Ramos (cell line): ENCODE measurements around the gene TSEN2.
"Not testable (repeated sequence)": the region's sequence is repeated elsewhere in the genome, so short reads cannot be mapped to it uniquely, and the experiment has no call there.

ENCODE experiments used
- in situ Hi-C: fragments of 300-500 bp; cut with MboI; formaldehyde crosslinking; loops from one replicate; pipeline ENCODE4 v1.14.3; 2022; ENCODE audit warnings: low sequenced_read_pairs; ENCODE audit not compliant: unreplicated experiment

The TSEN2 gene

DNA sequence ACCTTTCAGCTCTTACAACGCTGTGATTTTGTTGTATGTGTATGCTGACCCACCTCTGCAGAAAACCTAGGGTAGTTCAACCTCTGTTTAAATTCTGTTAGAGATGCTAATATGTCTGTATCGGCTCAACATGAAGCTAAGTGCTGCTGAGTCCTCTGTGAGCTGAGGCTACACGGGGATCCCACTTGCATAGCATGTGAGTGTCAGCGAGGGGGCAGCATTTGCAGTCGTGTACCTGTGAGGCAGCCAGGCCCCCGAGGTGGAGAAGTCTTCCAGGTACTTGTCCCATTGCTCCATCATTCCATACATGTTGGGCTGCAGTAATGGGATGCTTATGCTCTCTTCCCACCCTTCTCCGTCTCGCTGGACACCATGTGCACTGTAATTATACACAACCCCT, 57.3 kb downstream of the TSEN2 start:
- in situ Hi-C loops = no loop called here

DNA sequence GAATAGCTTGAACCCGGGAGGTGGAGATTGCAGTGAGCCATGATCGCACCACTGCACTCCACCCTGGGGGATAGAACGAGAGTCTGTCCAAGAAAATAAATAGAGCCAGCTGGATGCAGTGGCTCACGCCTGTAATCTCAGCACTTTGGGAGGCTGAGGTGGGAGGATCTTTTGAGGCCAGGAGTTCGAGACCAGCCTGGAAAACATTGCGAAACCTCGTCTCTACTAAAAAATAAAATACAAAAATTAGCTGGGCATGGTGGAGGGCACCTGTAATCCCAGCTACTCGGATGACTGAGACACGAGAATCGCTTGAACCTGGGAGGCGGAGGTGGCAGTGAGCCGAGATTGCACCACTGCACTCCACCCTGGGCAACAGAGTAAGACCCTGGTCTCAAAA, 59.2 kb downstream of the TSEN2 start:
- in situ Hi-C loops = not testable (repeated sequence)

DNA sequence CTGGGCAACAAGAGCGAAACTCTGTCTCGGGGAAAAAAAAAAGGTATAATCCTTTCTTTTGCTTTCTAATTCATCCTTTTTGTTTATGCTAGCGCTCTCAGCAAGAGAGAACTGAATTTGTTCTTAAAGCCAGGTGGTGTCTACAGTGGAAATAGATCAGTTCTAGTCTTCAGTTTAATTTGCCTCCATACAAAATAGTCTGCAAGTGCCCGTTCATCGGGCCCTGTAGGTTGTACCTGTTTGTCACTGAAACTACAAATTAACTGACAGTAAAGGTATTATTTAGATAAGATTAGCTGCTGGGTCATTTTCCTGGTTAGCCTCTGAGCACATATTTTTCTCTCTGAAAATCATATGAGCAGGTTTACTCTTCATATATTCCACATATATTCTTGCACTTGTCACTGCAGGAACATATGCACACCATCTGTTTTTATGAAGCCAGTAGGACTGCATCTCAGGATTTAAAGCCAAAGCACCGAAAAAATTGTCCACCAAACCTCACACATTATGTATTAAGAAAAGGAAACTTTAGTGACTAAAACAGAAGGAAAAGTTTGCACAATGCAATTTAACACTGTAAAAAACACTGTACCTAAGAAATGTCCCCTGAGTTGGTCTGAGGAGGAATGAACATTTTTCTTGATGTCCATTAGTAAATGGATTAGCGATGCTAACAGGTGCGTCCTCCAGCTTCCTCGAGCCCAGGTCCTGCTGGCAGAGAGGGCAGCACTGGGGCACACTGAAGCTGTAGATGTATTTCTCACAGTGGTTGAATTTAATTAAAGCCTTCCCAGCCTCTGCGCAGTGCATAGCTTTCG, 60.6 kb downstream of the TSEN2 start:
- in situ Hi-C loops = no loop called here

DNA sequence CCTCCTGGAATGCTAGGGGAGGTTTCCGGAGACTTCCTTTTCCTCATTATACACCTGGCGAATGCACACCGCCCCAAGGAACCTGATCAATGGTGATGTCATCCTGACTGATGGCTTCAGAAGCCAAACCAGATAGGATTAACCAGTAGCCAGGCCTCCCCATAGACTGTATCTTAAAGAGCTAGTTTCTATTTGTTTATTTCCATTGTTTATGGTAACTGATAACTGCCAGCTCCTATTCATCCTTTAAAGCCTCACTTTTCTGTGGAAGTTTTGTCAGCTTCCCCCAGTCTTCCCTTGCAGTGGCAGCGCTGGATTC, 61.2 kb downstream of the TSEN2 start, which contains the start of gene MKRN2OS:
TSS of gene MKRN2OS (minus strand) at position 27 of the 319 bp plus-strand sequence. CDS start 35 bp downstream, outside the sequence.
- in situ Hi-C loops = no loop called here

DNA sequence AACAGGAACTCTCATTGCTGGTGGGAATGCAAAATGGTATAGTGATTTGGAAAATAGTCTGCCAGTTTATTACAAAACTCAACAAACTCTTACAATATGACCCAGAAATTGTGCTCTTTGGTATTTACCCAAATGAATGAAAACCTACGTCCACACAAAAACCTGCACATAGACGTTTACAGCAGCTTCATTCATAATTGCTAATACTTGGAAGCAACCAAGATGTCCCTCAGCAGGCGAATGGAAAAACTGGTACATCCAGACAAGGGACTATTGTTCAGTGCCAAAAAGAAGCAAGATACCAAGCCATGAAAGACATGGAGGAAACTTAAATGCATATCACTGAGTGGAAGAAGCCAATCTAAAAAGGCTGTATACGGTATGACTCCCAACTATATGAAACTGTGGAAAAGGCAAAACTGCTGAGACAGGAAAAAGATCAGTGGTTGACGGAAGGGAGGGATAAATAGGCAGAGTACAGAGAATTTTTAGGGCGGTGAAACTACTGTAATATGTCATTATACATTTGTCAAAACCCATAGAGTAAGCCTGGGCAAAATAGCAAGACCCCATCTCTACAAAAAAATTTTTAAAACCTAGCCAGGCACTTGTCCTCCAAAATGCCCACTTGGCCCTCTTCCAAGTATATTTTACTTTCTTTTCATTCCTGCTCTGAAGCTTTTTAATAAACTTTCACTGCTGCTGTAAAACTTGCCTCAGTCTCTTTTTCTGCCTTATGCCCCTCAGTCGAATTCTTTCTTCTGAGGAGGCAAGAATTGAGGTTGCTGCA, 65.9 kb downstream of the TSEN2 start:
- in situ Hi-C loops = no loop called here

DNA sequence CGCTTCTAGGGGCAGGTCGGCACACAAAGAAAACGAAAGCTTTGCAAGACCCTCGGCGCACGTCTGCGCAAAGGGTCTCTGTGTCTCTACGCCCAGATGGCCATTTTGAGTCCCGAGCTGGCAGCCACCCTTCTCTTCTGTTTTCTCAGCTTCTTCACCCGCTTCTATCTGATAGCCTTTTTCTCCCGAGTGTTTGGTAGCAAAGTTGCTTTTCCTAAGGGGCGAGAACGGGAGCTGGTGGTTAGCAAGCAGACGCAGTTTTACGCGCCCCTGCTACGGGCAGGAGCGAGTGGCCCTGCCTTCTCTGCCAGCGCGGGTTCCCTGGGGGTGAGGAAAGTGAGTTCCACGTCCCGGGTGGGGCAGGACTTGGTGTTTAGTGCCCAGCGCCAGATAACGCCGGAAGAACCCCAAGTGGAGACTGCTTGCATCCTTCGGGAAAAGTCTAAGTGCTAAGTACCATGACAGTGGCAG, 69.7 kb downstream of the TSEN2 start:
- in situ Hi-C loops = no loop called here

DNA sequence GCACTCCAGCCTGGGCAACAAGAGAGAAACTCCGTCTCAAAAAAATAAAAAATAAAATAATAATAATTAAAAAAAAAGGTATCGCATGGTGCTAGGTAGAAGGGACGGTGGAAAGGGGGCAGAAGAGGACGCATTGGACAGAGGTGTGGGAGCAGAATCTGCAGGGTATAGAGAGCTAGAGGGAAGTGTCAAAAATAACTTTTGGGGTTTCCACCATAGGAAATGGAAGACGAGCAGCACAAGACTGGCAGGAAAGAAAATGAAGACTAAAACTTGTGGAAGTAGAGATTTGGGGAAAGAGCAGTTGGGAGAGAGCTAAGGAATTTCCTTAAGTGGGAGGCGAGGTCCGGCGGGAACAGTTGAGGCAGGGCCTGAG, 72.0 kb downstream of the TSEN2 start:
- in situ Hi-C loops = no loop called here

DNA sequence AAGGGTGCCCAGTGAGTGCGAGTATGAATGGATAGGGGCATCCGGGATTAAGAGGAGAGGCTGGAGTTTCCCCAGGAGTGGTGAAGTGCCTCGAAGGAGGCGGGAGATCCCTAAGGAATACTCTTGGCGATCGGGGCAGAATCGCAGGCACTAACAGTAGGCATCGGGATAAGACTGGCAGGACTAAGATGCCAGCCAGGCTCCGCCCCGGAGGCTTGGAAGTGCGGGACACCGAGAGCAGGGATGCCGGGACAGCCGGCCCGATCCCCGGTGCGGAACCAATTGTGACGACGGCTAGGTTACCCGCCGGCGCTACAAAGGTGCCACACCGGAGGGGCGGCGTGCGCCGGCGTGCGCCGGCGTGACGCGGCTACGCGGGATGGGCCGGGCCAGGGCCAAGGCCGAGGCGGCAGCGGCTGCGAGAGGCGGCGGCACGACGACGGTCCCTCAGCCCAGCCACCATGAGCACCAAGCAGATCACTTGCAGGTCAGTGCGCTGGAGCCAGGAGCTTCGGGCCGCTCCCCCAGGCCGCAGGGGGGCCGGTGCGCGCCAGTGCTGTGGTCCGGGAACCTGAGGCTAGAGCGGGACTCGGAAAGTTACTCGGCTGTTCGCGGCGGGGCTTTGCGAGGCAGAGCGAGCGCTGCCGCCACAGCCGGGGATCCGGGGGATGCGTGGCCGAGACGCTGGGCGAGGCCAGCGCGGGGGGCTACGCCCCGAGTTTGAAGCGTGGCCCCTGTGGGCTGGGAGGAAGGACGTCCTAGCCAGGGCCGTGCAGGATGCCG, 72.6 kb downstream of the TSEN2 start, which contains the start of gene MKRN2:
TSS of gene MKRN2 (plus strand) at position 398 of the 783 bp plus-strand sequence. CDS start at position 462, 64 bp downstream.
- in situ Hi-C loops = no loop called here

DNA sequence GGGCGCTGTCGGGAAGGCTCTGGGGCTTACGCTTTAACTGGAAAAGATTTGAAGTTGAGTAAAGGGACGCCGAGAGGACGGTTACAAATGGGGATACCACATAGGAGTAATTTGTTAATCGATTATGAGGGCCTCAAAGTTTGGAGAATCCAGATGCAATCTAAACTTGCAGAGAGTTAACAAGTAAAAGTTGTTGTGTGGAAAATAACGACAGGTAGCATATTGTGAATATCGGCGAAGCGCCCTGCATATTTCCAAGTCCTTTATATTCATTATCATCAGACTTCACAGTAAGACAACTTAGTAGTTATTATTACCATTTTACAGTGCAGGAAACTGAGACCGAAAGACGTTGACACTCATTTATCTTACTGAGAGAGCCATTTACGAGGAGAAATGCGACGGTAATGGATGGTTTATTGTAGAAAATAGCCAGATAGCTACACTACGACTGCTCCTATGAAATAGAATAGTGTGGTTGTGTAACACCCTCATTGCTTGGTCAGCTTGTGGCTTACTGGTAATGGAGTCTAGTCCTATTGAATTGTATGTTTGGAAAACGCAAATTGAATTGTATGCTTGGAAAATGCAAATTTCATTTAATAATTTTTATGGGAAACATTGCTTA, 73.3 kb downstream of the TSEN2 start:
- in situ Hi-C loops = no loop called here

DNA sequence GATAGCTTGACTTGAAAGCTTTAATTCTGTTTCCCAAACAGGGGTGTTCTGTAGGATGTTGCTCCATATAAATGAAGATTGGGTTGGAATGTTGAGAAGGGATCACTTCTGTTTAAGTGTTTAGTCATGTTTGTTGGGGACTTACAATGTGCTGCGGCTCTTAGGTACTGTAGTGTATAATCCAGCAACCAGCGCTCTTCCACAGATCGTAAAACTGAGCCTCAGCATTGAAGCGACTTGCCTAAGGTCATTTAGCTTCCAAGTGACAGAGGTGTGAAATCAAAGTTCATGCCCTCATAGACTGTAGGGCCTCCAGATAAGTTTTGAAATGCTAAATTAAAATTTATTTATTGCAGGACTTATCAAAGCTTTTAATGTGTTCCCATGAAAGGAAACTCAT, 74.4 kb downstream of the TSEN2 start:
- in situ Hi-C loops = no loop called here

DNA sequence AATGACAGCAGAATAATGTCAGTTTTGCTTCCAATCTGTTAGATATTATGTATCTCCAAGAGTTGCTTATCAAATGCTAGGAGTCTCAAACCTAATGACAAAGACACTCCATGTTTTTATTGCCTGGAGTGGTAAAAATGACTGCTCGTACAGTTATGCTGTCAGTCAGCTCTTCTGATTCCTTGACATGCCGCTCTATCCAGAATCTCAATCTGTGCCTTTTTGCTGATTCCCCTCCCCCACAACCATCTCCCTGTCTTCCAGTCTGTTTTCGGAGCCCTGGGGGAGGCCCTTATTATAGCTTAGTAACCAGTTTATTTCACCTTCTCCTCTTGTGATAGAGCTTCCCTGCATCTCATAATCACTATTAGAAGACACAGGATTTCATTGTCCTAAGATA, 75.2 kb downstream of the TSEN2 start:
- in situ Hi-C loops = no loop called here

DNA sequence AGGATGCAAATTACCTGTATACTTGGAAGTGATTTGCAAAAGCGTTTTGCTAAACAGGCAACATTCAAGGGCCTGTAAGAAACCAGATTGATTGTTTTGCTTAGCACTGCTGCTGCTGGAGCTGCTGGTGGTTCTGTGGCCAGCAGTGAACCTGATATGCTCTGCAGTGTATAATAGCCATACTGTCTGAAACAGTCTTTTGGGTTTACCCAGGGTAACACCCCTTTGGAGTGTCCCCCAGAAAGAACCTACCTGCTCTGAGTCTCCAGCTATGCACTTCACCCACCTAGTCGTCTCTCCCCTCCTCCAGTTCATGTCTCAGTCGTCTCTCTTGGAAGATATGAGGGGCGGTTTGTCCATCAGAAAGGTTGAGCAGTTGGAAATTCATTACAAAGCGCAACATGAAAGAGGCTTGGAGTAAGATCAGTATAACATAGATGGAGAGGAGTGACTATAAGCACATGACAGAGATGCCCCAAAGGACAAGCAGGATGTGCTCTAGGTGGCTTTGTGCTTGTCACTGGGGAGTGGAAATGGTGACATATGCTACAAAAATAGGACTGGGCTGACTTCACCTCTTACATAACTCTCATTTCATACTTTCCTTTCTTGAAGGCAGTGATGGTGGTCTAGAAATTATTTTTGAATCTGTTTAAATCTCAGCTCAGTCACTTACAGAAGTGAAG, 76.4 kb downstream of the TSEN2 start:
- in situ Hi-C loops = no loop called here

DNA sequence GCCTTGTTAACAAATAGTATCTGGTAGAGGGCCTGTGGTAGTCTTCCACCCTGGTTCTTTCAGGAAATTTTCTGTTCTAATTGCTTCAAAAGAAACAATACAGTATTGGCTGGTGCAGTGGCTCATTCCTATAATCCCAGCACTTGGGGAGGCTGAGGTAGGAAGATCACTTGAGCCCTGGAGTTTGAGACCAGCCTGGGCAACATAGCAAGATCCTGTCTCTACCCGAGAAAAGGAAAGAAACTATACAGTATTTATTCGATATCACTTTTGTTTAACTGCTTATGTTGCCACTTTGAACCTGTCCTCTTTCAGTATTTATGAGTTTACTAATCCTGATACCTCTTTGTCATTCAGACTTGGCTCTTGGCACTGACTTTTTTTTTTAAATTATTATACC, 77.1 kb downstream of the TSEN2 start:
- in situ Hi-C loops = no loop called here

DNA sequence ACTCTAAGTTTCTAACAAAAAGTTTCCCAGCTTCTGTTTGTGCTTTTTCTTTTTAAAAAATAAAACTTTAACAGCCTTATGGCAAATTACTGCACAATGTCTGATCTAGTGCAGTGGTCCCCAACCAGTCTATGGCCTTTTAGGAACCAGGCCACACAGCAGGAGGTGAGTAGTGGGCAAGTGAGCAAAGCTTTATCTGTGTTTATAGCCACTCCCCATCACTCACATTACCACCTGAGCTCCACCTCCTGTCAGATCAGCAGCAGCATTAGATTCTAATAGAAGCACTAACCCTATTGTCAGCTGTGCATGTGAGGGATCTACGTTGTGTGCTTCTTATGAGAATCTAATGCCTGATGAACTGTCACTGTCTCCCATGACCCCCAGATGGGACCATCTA, 78.2 kb downstream of the TSEN2 start:
- in situ Hi-C loops = no loop called here

DNA sequence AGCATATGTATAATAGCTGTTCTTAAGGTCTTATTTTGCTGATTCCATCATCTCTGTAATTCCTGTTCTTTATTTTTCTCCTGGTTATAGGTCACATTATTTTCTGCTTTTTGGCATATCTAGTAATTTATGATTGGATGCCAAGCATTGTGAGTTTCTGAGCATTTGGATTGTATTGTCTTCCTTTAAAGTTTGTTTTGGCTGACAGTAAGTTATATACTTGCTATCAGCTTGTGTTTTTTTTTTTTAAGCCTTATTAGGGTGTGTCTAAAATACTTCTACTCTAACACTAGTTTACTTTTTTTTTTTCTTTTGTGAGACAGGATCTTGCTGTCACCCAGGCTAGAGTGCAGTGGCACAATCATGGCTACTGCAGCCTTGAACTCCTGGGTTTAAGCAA, 82.7 kb downstream of the TSEN2 start:
- in situ Hi-C loops = no loop called here

DNA sequence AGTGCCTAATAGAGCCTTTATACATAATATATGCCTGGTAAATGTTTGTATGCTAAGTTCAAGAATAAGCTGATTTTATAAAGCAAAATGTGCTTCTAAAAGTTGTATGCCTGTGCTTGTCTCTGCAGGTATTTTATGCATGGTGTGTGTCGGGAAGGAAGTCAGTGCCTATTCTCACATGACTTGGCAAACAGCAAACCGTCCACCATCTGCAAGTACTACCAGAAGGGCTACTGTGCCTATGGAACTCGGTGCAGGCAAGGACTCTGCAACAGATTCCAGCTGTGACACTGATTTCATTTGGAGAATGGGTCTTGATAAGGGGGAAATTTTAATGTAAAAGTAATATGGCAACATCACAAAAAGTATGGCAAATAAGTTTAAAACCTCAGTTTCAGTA, 84.5 kb downstream of the TSEN2 start:
- in situ Hi-C loops = no loop called here

DNA sequence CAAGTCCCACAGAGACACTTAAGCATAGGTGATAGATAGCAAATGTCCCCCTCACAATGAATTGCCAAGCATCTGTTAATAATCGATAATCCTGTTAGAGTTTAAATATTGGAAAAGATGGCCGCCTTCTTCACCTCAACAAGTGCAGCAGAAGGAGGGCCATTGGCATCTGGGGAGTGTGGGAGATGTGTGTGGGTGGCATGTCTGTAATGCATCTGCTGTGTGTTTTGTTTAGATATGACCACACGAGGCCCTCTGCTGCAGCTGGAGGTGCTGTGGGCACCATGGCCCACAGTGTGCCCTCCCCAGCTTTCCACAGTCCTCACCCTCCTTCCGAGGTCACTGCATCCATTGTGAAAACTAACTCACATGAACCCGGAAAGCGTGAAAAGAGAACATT, 85.6 kb downstream of the TSEN2 start:
- in situ Hi-C loops = no loop called here

DNA sequence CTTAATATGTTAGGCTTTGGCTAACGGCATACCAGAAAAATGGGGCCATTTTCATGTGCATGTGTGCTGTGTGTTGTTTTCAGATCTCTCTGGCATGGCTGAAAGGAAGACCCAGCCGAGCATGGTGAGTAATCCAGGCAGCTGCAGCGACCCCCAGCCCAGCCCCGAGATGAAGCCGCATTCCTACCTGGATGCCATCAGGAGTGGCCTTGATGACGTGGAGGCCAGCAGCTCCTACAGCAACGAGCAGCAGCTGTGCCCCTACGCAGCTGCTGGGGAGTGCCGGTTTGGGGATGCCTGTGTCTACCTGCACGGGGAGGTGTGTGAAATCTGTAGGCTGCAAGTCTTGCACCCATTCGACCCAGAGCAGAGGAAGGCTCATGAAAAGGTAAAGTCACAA, 87.7 kb downstream of the TSEN2 start:
- in situ Hi-C loops = no loop called here

DNA sequence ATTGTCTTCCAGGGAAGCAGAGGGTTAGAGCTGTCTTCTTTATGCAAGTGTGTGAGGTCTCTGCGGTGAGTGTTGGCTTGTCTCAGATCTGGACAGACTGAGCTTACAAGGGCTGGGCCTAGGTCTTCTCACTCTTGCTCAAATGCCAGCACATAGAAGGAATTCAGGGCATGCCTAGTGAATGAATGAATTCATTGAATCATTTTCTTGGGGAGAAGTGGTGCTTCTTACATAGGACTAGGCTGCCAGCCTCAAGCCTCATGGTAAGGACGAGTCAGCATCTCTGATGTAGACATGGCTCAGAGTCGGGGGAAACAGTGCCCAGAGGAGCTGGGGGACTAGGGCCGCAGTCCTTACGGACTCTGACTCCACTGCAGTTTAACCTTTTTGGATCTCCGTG, 89.9 kb downstream of the TSEN2 start:
- in situ Hi-C loops = no loop called here

DNA sequence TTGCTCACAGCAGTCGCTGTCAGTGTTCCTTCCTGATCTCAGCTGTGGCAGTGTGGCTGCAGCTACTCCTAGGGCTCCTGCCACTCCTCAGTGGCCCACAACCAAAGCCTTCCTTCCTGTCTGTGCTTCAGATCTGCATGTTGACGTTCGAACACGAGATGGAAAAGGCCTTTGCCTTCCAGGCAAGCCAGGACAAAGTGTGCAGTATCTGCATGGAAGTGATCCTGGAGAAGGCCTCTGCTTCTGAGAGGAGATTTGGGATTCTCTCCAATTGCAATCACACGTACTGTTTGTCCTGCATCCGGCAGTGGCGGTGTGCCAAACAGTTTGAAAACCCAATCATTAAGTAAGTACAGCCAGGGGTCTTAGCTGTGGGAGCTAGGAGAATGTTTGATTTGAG, 90.4 kb downstream of the TSEN2 start:
- in situ Hi-C loops = no loop called here
